Pancreas (tissue), 10 donors: Measurements from ENCODE around the gene MORC4. TPM values are rescaled to one million over a fixed set of nuclear protein-coding genes. Genes with fewer than 3 reads are reported as not detected.

Experiments used
- ATAC-seq, 4 donors: fragments of 200-7000 bp; cut with Tn5 transposase; one replicate each; pipeline versions ENCODE4 v1.8.0 to v1.9.1; 2020; ENCODE audit warnings: mild to moderate bottlenecking in 4 of 4, moderate library complexity in 4 of 4
- DNase-seq, 6 donors: peaks; one replicate each; pipeline ENCODE4 v3.0.0-alpha.2; 2020
- FAIRE-seq: peaks from 2 replicates; lab custom pipeline; 2012; peaks lifted over from hg19 to GRCh38; lab: Jason Lieb, UNC
- H3K27ac ChIP-seq, 4 donors: fragments of 200-600 bp; sonication (generic); 1 replicate in 3 of 4; 2 replicates in 1 of 4; pipeline versions ENCODE4 v1.5.0 to v1.8.0; 2020
- H3K27me3 ChIP-seq, 4 donors: fragments of 200-600 bp; one replicate each; pipeline ENCODE4 v1.8.0; 2021
- H3K36me3 ChIP-seq, 3 donors: fragments of 200-600 bp; sonication (generic) in 1 of 3; one replicate each; pipeline versions ENCODE4 v1.5.0 to v1.8.0; 2020 to 2021
- H3K4me1 ChIP-seq, 3 donors: fragments of 200-600 bp; one replicate each; pipeline ENCODE4 v1.8.0; 2021
- H3K4me3 ChIP-seq, 4 donors: fragments of 200-600 bp; sonication (generic) in 2 of 4; one replicate each; pipeline versions ENCODE4 v1.5.0 to v1.8.0; 2020 to 2021
- H3K9me3 ChIP-seq, 4 donors: fragments of 200-600 bp; one replicate each; pipeline ENCODE4 v1.8.0; 2021
- WGBS, 2 donors: extraction: QIAGEN DNeasy Blood & Tissue Kit; methylation state at CpG; one replicate each; pipeline ENCODE4 v1.1.7; 2013; 5-methylcytosine and 5-hydroxymethylcytosine counted together
- intact Hi-C, 3 donors: fragments of 100-400 bp; cut with DNase I; formaldehyde crosslinking; loops; one replicate each; pipeline versions ENCODE4 v1.11.1 to v1.14.2; 2022
- polyA plus RNA-seq, 2 donors: library from polyadenylated mRNA; stranded (reverse); fragments of 200-250 nt; gene quantifications; one replicate each; pipeline ENCODE4 v1.2.3, GENCODE V29; 2013
- total RNA-seq, 6 donors: library from RNA; stranded (reverse); fragmentation: NEBNext Ultra II Directional in 4 of 6; extraction: Animal tissue kit (Norgen Biotek cat#: 25700) in 4 of 6; gene quantifications; one replicate each; pipeline versions ENCODE4 v1.2.1 to v1.2.4, GENCODE V29; 2021 to 2023
- TF ChIP-seq, protein P1 (sequence below), 4 donors: fragments of 200-600 bp; sonication (generic) in 3 of 4; IDR thresholded peaks; one replicate each; pipeline versions ENCODE4 v1.5.0 to v1.8.0; 2021; ENCODE audit warnings: antibody characterized with exemption in 4 of 4
- donor health status: healthy with polysubstance abuse.
- donor health status: DM: no; HTN: no; CAD: no; lungs with moderate emphysema.
- donor health status: DM: no; HTN: no; CAD: no.
- donor health status: control.
- donor health status: control.
- donor health status: Bipolar disorder and iron deficiency.
- donor health status: DM: yes; HTN: yes; CAD: no.
- donor health status: DM: no; HTN: no; CAD: no.
- donor health status: DM: no; HTN: no; CAD: no.
- donor health status: DM: yes; HTN: yes; CAD: no.

The MORC4 gene
- total and polyA plus RNA-seq, 8 donors = 5.4 to 12.6 (median 9.9) TPM

GRCh38 chrX:107014936-107015335 lies 14.9 kb upstream of the MORC4 start:
- Histone ChIP-seq H3K27me3 (no peaks in the 10 kb centered on the region), H3K27ac (no peak overlapping the region), H3K9me3 (no peaks in the 10 kb centered on the region), H3K4me3 (no peak overlapping the region), H3K36me3 (no peaks in the 10 kb centered on the region), H3K4me1 (no peaks in the 10 kb centered on the region)
- 27 to 39% methylated on average over 1 of the region's 1 CpG for WGBS, 2 donors
- FAIRE-seq (peak; percentile 76), DNase-seq (no peak), ATAC-seq (no peak)
- intact Hi-C loops = no loop called here
- TF ChIP-seq, protein P1, sequence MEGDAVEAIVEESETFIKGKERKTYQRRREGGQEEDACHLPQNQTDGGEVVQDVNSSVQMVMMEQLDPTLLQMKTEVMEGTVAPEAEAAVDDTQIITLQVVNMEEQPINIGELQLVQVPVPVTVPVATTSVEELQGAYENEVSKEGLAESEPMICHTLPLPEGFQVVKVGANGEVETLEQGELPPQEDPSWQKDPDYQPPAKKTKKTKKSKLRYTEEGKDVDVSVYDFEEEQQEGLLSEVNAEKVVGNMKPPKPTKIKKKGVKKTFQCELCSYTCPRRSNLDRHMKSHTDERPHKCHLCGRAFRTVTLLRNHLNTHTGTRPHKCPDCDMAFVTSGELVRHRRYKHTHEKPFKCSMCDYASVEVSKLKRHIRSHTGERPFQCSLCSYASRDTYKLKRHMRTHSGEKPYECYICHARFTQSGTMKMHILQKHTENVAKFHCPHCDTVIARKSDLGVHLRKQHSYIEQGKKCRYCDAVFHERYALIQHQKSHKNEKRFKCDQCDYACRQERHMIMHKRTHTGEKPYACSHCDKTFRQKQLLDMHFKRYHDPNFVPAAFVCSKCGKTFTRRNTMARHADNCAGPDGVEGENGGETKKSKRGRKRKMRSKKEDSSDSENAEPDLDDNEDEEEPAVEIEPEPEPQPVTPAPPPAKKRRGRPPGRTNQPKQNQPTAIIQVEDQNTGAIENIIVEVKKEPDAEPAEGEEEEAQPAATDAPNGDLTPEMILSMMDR (IDR thresholded peaks at IDR 0.05) = no peak

DNA sequence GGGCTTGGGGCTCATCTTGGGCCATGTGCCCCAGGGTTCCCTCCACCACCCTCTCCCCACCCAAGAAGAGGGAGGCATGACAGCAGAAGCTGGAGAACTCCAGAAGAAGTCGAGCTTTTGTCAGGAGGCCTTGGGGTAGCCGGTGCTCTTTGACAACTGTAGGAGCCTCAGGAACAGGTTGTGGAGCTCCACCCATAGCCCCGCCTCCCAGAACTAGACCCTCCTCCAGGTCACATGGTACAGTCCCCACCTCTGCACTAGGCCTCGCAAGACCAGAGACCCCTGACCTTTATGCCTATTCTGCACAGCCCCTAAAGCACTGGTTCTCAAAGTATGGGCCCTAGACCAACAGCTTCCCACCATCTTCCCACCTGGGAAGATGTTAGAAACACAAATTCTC lies 8.0 kb upstream of the MORC4 start:
- 81 to 92% methylated on average over 4 of the region's 4 CpGs for WGBS, 2 donors
- TF ChIP-seq, protein P1 (IDR thresholded peaks at IDR 0.05) = no peak
- intact Hi-C loops = no loop called here
- no peak for ATAC-seq
- no peaks in the 10 kb centered on the region for H3K36me3 ChIP-seq
- H3K9me3 ChIP-seq = no peaks in the 10 kb centered on the region
- H3K27me3 ChIP-seq = no peaks in the 10 kb centered on the region
- no peak overlapping the region for H3K27ac ChIP-seq
- no peaks in the 10 kb centered on the region for H3K4me1 ChIP-seq
- FAIRE-seq = no peak
- H3K4me3 ChIP-seq = no peak overlapping the region
- DNase-seq = no peak

- FAIRE-seq (no peak), DNase-seq (peak; percentile 33 to 65 (median 54)), ATAC-seq (peak; percentile 48 to 74 (median 67))
- no peaks in the 10 kb centered on the region for H3K9me3 ChIP-seq
- no peaks in the 10 kb centered on the region for H3K36me3 ChIP-seq
- WGBS, 2 donors = 1 to 31% methylated on average over 64 to 88 of the region's 88 CpGs
- TF ChIP-seq, protein P1 (IDR thresholded peaks at IDR 0.05) = peak in 2 of 4 donors; percentile 7 to 25
- intact Hi-C loops = no loop called here
- no peaks in the 10 kb centered on the region for H3K4me1 ChIP-seq
- peak overlapping the region; percentile 10 to 57 (median 39) for H3K4me3 ChIP-seq
- peak overlapping the region in 3 of 4 donors; percentile 33 to 57 (median 51) for H3K27ac ChIP-seq
- no peaks in the 10 kb centered on the region for H3K27me3 ChIP-seq
These were observed 723 bp downstream of the MORC4 start for GRCh38 chrX:106999002-106999975.

DNA sequence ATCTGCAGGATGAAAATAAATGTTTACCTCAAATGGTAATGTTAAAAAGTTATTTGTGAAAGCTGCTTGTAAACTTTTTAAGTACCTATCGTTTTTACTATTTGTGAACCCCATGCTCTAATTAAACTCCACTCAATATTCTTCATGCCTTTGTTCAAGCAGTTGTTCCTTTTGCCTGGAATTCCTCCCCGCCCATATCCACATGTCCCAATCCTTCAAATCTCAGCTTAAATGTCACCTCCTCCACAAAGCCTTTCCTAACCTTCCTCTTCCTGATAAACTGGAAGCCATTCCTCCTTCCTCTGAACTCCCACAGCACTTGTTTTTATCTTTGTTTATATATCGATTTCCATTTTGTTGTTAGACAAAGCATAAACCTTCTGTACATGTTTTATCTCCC lies 2.4 kb downstream of the MORC4 start:
- Histone ChIP-seq H3K9me3 (no peaks in the 10 kb centered on the region), H3K4me1 (no peaks in the 10 kb centered on the region), H3K36me3 (no peaks in the 10 kb centered on the region), H3K27me3 (no peaks in the 10 kb centered on the region), H3K27ac (no peak overlapping the region), H3K4me3 (no peak overlapping the region)
- no peak for FAIRE-seq
- TF ChIP-seq, protein P1 (IDR thresholded peaks at IDR 0.05) = no peak
- intact Hi-C loops = no loop called here
- ATAC-seq = no peak
- WGBS, 2 donors = 60 to 69% methylated on average over 3 of the region's 3 CpGs
- DNase-seq = no peak

DNA sequence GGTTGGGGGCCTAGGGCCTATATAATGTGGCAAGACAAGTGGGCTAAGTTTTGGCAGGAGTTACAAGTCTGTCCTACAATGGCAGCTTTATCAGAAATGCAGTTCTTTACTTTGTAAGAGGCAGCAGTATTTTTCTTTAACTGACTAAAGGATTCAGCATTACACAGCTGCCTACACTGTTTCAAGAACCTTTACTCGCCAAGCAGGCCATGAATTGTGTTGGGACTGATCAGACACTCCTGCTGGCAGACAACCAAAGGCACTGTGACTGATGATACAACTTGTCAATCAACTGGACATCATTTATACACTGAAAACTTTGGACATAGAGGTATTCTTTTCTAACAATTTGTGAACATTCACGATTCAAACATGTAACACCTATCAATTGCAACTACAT lies 4.3 kb downstream of the MORC4 start:
- DNase-seq (no peak), ATAC-seq (no peak), FAIRE-seq (no peak)
- Histone ChIP-seq H3K9me3 (no peaks in the 10 kb centered on the region), H3K27me3 (no peaks in the 10 kb centered on the region), H3K36me3 (no peaks in the 10 kb centered on the region), H3K27ac (no peak overlapping the region), H3K4me3 (no peak overlapping the region), H3K4me1 (no peaks in the 10 kb centered on the region)
- TF ChIP-seq, protein P1 (IDR thresholded peaks at IDR 0.05) = no peak
- intact Hi-C loops = no loop called here
- WGBS, 2 donors = 81 to 97% methylated on average over 2 of the region's 2 CpGs
